Keratinocyte (primary cell): ENCODE measurements around the gene HLF. TPM values are rescaled to one million over a fixed set of nuclear protein-coding genes. Genes with fewer than 3 reads are reported as not detected.

ENCODE experiments used
- DNase-seq: peaks from one replicate; pipeline ENCODE4 v3.0.0-alpha.2; 2011; ENCODE audit warnings: low read depth, missing footprints, low spot score
- FAIRE-seq: peaks from 2 replicates; lab custom pipeline; 2011; peaks lifted over from hg19 to GRCh38; lab: Jason Lieb, UNC
- H2AFZ ChIP-seq: 2 replicates; pipeline ENCODE4 v1.6.0; 2012; ENCODE audit warnings: low read length, control low read depth, inconsistent platforms; ENCODE audit not compliant: control insufficient read depth
- H3K27ac ChIP-seq: 2 replicates; pipeline ENCODE4 v1.5.1; 2011; ENCODE audit warnings: low read length; ENCODE audit not compliant: control insufficient read depth, insufficient read depth
- H3K27me3 ChIP-seq: 3 replicates; pipeline ENCODE4 v1.6.0; 2011; ENCODE audit warnings: low read length; ENCODE audit not compliant: control insufficient read depth, insufficient read depth; ENCODE audit errors: extremely low read depth
- H3K36me3 ChIP-seq, 2 experiments: 2 replicates in 1 of 2; 3 replicates in 1 of 2; pipeline ENCODE4 v1.5.1; 2011; ENCODE audit warnings: low read length in 2 of 2, mild to moderate bottlenecking in 1 of 2; ENCODE audit not compliant: control insufficient read depth in 2 of 2, insufficient read depth in 2 of 2; ENCODE audit errors: extremely low read depth in 1 of 2
- H3K4me1 ChIP-seq: 3 replicates; pipeline ENCODE4 v1.5.1; 2011; ENCODE audit warnings: low read length; ENCODE audit not compliant: control insufficient read depth, insufficient read depth; ENCODE audit errors: extremely low read depth
- H3K4me2 ChIP-seq: 3 replicates; pipeline ENCODE4 v1.6.0; 2011; ENCODE audit warnings: low read depth, low read length; ENCODE audit not compliant: control insufficient read depth, insufficient read depth; ENCODE audit errors: extremely low read depth
- H3K4me3 ChIP-seq, 3 experiments: fragments of 200-600 bp in 1 of 3; sonication (generic) in 1 of 3; 2 replicates in 2 of 3; 3 replicates in 1 of 3; pipeline ENCODE4 v1.5.1; 2011 to 2016; ENCODE audit warnings: low read length in 3 of 3, mild to moderate bottlenecking in 3 of 3, control low read depth in 2 of 3, inconsistent platforms in 1 of 3, low read depth in 1 of 3, mixed read lengths in 1 of 3, mixed run types in 1 of 3, moderate library complexity in 1 of 3; ENCODE audit not compliant: control insufficient read depth in 2 of 3, insufficient read depth in 2 of 3; ENCODE audit errors: extremely low read depth in 1 of 3
- H3K79me2 ChIP-seq: 2 replicates; pipeline ENCODE4 v1.6.0; 2012; ENCODE audit warnings: low read length; ENCODE audit not compliant: control insufficient read depth, insufficient read depth
- H3K9ac ChIP-seq: 3 replicates; pipeline ENCODE4 v1.6.0; 2011; ENCODE audit warnings: low read length; ENCODE audit not compliant: control insufficient read depth, insufficient read depth; ENCODE audit errors: extremely low read depth
- H3K9me1 ChIP-seq: 3 replicates; pipeline ENCODE4 v1.6.0; 2011; ENCODE audit warnings: low read length; ENCODE audit not compliant: control insufficient read depth, insufficient read depth; ENCODE audit errors: extremely low read depth
- H3K9me3 ChIP-seq: 2 replicates; pipeline ENCODE4 v1.5.1; 2012; ENCODE audit warnings: low read depth, low read length; ENCODE audit not compliant: control insufficient read depth
- H4K20me1 ChIP-seq: 3 replicates; pipeline ENCODE4 v1.6.0; 2011; ENCODE audit warnings: low read length; ENCODE audit not compliant: control insufficient read depth, insufficient read depth; ENCODE audit errors: extremely low read depth
- CTCF ChIP-seq, 3 experiments: IDR thresholded peaks in 1 of 3; conservative IDR thresholded peaks in 1 of 3; optimal IDR thresholded peaks in 1 of 3; 2 replicates in 2 of 3; 3 replicates in 1 of 3; pipeline versions ENCODE3 to v1.5.1; 2011; ENCODE audit warnings: low read length in 3 of 3, mild to moderate bottlenecking in 3 of 3, moderate library complexity in 2 of 3, control low read depth in 1 of 3, inconsistent platforms in 1 of 3; ENCODE audit not compliant: insufficient read depth in 2 of 3; ENCODE audit errors: extremely low read depth in 1 of 3
- EZH2 ChIP-seq: IDR thresholded peaks from one replicate; pipeline ENCODE4 v1.6.1; 2012; ENCODE audit warnings: inconsistent platforms, mild to moderate bottlenecking, low read length, moderate library complexity
- dilution Hi-C: fragments of 300-500 bp; cut with MboI; formaldehyde crosslinking; loops from one replicate; pipeline ENCODE4 v1.7.0; 2020; ENCODE audit warnings: low sequenced_read_pairs; ENCODE audit not compliant: extremely low pct_ligation_motif_present
- polyA plus RNA-seq, 5 experiments: library from polyadenylated mRNA; depleted of rRNA in 3 of 5; stranded (reverse) in 3 of 5; stranded (forward) in 1 of 5; unstranded in 1 of 5; fragments of >200 nt; gene quantifications; 1 replicate in 1 of 5; 2 replicates in 3 of 5; 3 replicates in 1 of 5; pipeline versions ENCODE4 v1.2.1 to v1.2.3, GENCODE V29; 2011 to 2012; ENCODE audit warnings: missing spikeins in 2 of 5, low read depth in 1 of 5, low replicate concordance in 1 of 5

HLF gene
- polyA plus RNA-seq, 1 donor (not counting 4 experiments of a cell fraction or from before 2014, with no cell fraction given) = 0.21 TPM

GRCh38 chr17:55238179-55238930 lies 26.4 kb upstream of the HLF start:
- Histone ChIP-seq H3K9me1 (no peaks in the 10 kb centered on the region), H3K79me2 (no peaks in the 10 kb centered on the region), H3K9ac (peak overlapping the region; percentile 62), H3K4me1 (peaks cover 14% of the 10 kb centered on the region), H3K4me2 (peak overlapping the region; percentile 99), H4K20me1 (no peaks in the 10 kb centered on the region), H3K36me3 (no peaks in the 10 kb centered on the region), H3K9me3 (no peaks in the 10 kb centered on the region), H3K27me3 (no peaks in the 10 kb centered on the region), H2AFZ (peak overlapping the region; percentile 95), H3K27ac (peak overlapping the region; percentile 6), H3K4me3 (peak overlapping the region; percentile 43 to 81 (median 80))
- dilution Hi-C loops = no loop called here
- peak; percentile 30 for DNase-seq
- no peak for TF ChIP-seq EZH2
- TF ChIP-seq CTCF (optimal IDR thresholded peaks at IDR 0.05 in 1 of 3, IDR thresholded peaks at IDR 0.05 in 1 of 3, conservative IDR thresholded peaks at IDR 0.05 in 1 of 3; ENCODE audit: extremely low read depth in 1 of 3, insufficient read depth in 2 of 3, low read length in 3 of 3) = no peak
- FAIRE-seq = peak; percentile 60

GRCh38 chr17:55238931-55239297 lies 25.8 kb upstream of the HLF start:
- no peak overlapping the region for H3K27ac ChIP-seq
- peaks cover 11% of the 10 kb centered on the region for H3K4me1 ChIP-seq
- no peaks in the 10 kb centered on the region for H3K36me3 ChIP-seq
- TF ChIP-seq CTCF (optimal IDR thresholded peaks at IDR 0.05 in 1 of 3, IDR thresholded peaks at IDR 0.05 in 1 of 3, conservative IDR thresholded peaks at IDR 0.05 in 1 of 3; ENCODE audit: extremely low read depth in 1 of 3, insufficient read depth in 2 of 3, low read length in 3 of 3) (no peak), EZH2 (no peak)
- dilution Hi-C loops = no loop called here
- peak overlapping the region; percentile 95 for H2AFZ ChIP-seq
- H3K79me2 ChIP-seq = no peaks in the 10 kb centered on the region
- H3K4me2 ChIP-seq = peak overlapping the region; percentile 99
- H3K9me3 ChIP-seq = no peaks in the 10 kb centered on the region
- H3K27me3 ChIP-seq = no peaks in the 10 kb centered on the region
- no peaks in the 10 kb centered on the region for H3K9me1 ChIP-seq
- no peak for FAIRE-seq
- peak overlapping the region; percentile 43 to 81 (median 80) for H3K4me3 ChIP-seq
- H4K20me1 ChIP-seq = no peaks in the 10 kb centered on the region
- DNase-seq = no peak
- peak overlapping the region; percentile 62 for H3K9ac ChIP-seq
